PC-3 (cell line): ENCODE measurements around the gene CDKL5. TPM values are rescaled to one million over a fixed set of nuclear protein-coding genes. Genes with fewer than 3 reads are reported as not detected.
A peak's percentile ranks its signal among the peaks of the same experiment; 100 is the strongest.

Source experiments
- ATAC-seq: fragments of 200-7000 bp; cut with Tn5 transposase; 2 replicates; pipeline ENCODE4 v1.9.1; 2020; ENCODE audit warnings: mild to moderate bottlenecking, moderate library complexity
- BruUV-seq: library from RNA; stranded (reverse); fragments of 400-500 nt; replicated peaks from 2 replicates; lab custom pipeline; 2021; lab: Mats Ljungman, UMichigan
- CTCF ChIA-PET: fragments of 300-600 bp; sonication (Branson Sonifier 250); formaldehyde crosslinking; loops from one replicate; lab custom pipeline; 2022; ENCODE audit warnings: antibody characterized with exemption; lab: Charles Lee
- POLR2A ChIA-PET: fragments of 300-600 bp; sonication (Branson Sonifier 250); formaldehyde crosslinking; loops from one replicate; lab custom pipeline; 2022; ENCODE audit warnings: antibody characterized with exemption; ENCODE audit not compliant: unreplicated experiment; lab: Charles Lee
- DNase-seq: peaks from one replicate; pipeline ENCODE4 v3.0.0-alpha.2; 2015
- H2AFZ ChIP-seq: fragments of 300-600 bp; sonication (generic); 2 replicates; pipeline ENCODE4 v1.6.0; 2016; ENCODE audit warnings: antibody characterized with exemption, low read length
- H3F3A ChIP-seq: fragments of 300-600 bp; sonication (generic); one replicate; pipeline ENCODE4 v1.6.0; 2017; ENCODE audit warnings: antibody characterized with exemption, low read length, control low read depth, mild to moderate bottlenecking; ENCODE audit not compliant: unreplicated experiment
- H3K27ac ChIP-seq: fragments of 300-600 bp; sonication (generic); 2 replicates; pipeline ENCODE4 v1.5.1; 2016; ENCODE audit warnings: mild to moderate bottlenecking, low read length
- H3K27me3 ChIP-seq: fragments of 300-600 bp; sonication (generic); 2 replicates; pipeline ENCODE4 v1.6.1; 2016; ENCODE audit warnings: low read length, mixed read lengths
- H3K36me3 ChIP-seq: fragments of 300-600 bp; sonication (generic); 2 replicates; pipeline ENCODE4 v1.6.1; 2016; ENCODE audit warnings: low read depth, mixed run types, low read length, mixed read lengths
- H3K4me1 ChIP-seq: fragments of 300-600 bp; sonication (generic); 2 replicates; pipeline ENCODE4 v1.5.1; 2016; ENCODE audit warnings: low read length; ENCODE audit not compliant: insufficient read depth
- H3K4me2 ChIP-seq: fragments of 300-600 bp; sonication (generic); 2 replicates; pipeline ENCODE4 v1.6.0; 2016; ENCODE audit warnings: low read length
- H3K4me3 ChIP-seq: fragments of 300-600 bp; sonication (generic); 2 replicates; pipeline ENCODE4 v1.5.1; 2016; ENCODE audit warnings: mild to moderate bottlenecking, low read length, mixed read lengths
- H3K79me2 ChIP-seq: fragments of 300-600 bp; sonication (generic); 2 replicates; pipeline ENCODE4 v1.6.1; 2017; ENCODE audit warnings: low read length, mixed read lengths
- H3K9ac ChIP-seq: fragments of 300-600 bp; sonication (generic); 2 replicates; pipeline ENCODE4 v1.6.0; 2016; ENCODE audit warnings: mild to moderate bottlenecking, low read length
- H3K9me2 ChIP-seq: fragments of 300-600 bp; sonication (generic); replicated peaks from 2 replicates; pipeline ENCODE4 v1.6.1; 2016; ENCODE audit warnings: mixed run types, low read length, mixed read lengths
- H3K9me3 ChIP-seq: fragments of 300-600 bp; sonication (generic); 2 replicates; pipeline ENCODE4 v1.6.1; 2016; ENCODE audit warnings: low read length, mixed read lengths
- H4K20me1 ChIP-seq: fragments of 300-600 bp; sonication (generic); 2 replicates; pipeline ENCODE4 v1.6.1; 2016; ENCODE audit warnings: low read length, mixed read lengths
- EZH2 ChIP-seq: fragments of 300-600 bp; sonication (generic); IDR thresholded peaks from one replicate; pipeline ENCODE4 v1.6.1; 2017; ENCODE audit warnings: antibody characterized with exemption, mild to moderate bottlenecking, low read length; ENCODE audit not compliant: unreplicated experiment
- EZH2phosphoT487 ChIP-seq: fragments of 300-600 bp; sonication (generic); IDR thresholded peaks from 2 replicates; pipeline ENCODE4 v1.6.1; 2018; ENCODE audit warnings: mild to moderate bottlenecking, antibody characterized with exemption, low read length, borderline replicate concordance
- intact Hi-C: fragments of 100-400 bp; cut with micrococcal nuclease; formaldehyde crosslinking; loops from 2 replicates; pipeline ENCODE4 v1.9.0; 2023
- total RNA-seq: library from RNA; depleted of rRNA; stranded (reverse); fragments of >200 nt; gene quantifications from 2 replicates; pipeline ENCODE4 v1.2.3, GENCODE V29; 2014
- TF ChIP-seq, protein P1 (sequence below): fragments of 300-600 bp; sonication (generic); conservative IDR thresholded peaks from 2 replicates; pipeline ENCODE4 v1.5.1; 2017; ENCODE audit warnings: antibody characterized with exemption, low read depth, mild to moderate bottlenecking, low read length

CDKL5 gene
- total RNA-seq, 1 experiment from 2014 or later = 2.9 TPM

GRCh38 chrX:18548996-18549395 is 123.6 kb downstream of the CDKL5 start:
- DNase-seq = peak; percentile 61
- intact Hi-C loops = no loop called here
- ATAC-seq = peak; percentile 74

DNA sequence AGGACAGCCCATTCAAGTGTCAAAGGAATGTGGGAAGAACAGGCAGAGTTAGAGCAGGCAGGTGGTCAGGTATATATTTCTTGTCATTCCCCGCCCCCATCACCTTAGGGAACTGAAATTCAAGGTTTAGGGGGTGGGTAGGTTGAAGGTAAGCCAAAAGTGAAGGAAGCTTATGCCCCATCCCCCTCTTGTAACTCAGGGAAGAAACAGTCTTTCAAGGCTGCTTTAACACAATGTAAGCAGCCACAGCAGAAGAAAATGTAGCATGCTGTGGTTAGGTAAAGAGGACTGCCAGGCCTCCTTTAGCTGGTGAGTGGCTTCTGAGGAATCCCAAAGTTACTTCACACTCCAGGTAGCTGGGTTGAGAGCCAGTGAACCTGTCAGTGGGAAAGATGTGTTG is 124.2 kb downstream of the CDKL5 start:
- POLR2A ChIA-PET = no interaction called here
- Histone ChIP-seq H3K36me3 (no peaks in the 10 kb centered on the region), H3K4me3 (no peak overlapping the region), H3K79me2 (no peaks in the 10 kb centered on the region), H4K20me1 (no peaks in the 10 kb centered on the region), H2AFZ (no peak overlapping the region), H3K9ac (no peak overlapping the region), H3K27ac (no peak overlapping the region), H3K27me3 (no peaks in the 10 kb centered on the region), H3F3A (no peaks in the 10 kb centered on the region), H3K9me2 (no peaks in the 10 kb centered on the region), H3K4me1 (peaks cover 18% of the 10 kb centered on the region), H3K4me2 (0 out of 2 replicates have a peak overlapping the region, but pooled peaks have one; percentile 9), H3K9me3 (no peaks in the 10 kb centered on the region)
- DNase-seq (no peak), ATAC-seq (no peak)
- no peak for TF ChIP-seq EZH2
- no peak for TF ChIP-seq EZH2phosphoT487
- intact Hi-C loops = no loop called here
- no TSS peak for BruUV-seq
- CTCF ChIA-PET = no interaction called here

More at GRCh38 chrX:18548996-18549395, 123.6 kb downstream of the CDKL5 start:
- no peak overlapping the region for H3K4me3 ChIP-seq
- H2AFZ ChIP-seq = no peak overlapping the region
- H3K36me3 ChIP-seq = no peaks in the 10 kb centered on the region
- no peaks in the 10 kb centered on the region for H3K9me2 ChIP-seq
- BruUV-seq = no TSS peak
- H3K27me3 ChIP-seq = no peaks in the 10 kb centered on the region
- TF ChIP-seq EZH2 = no peak
- TF ChIP-seq EZH2phosphoT487 = no peak
- TF ChIP-seq, protein P1, sequence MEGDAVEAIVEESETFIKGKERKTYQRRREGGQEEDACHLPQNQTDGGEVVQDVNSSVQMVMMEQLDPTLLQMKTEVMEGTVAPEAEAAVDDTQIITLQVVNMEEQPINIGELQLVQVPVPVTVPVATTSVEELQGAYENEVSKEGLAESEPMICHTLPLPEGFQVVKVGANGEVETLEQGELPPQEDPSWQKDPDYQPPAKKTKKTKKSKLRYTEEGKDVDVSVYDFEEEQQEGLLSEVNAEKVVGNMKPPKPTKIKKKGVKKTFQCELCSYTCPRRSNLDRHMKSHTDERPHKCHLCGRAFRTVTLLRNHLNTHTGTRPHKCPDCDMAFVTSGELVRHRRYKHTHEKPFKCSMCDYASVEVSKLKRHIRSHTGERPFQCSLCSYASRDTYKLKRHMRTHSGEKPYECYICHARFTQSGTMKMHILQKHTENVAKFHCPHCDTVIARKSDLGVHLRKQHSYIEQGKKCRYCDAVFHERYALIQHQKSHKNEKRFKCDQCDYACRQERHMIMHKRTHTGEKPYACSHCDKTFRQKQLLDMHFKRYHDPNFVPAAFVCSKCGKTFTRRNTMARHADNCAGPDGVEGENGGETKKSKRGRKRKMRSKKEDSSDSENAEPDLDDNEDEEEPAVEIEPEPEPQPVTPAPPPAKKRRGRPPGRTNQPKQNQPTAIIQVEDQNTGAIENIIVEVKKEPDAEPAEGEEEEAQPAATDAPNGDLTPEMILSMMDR = no peak
- H3K9me3 ChIP-seq = no peaks in the 10 kb centered on the region
- H3K79me2 ChIP-seq = no peaks in the 10 kb centered on the region
- H3K9ac ChIP-seq = no peak overlapping the region
- H3K27ac ChIP-seq = no peak overlapping the region
- CTCF ChIA-PET = no interaction called here
- H3K4me1 ChIP-seq = peaks cover 18% of the 10 kb centered on the region
- no peaks in the 10 kb centered on the region for H3F3A ChIP-seq
- POLR2A ChIA-PET = no interaction called here
- no peaks in the 10 kb centered on the region for H4K20me1 ChIP-seq
- 0 out of 2 replicates have a peak overlapping the region, but pooled peaks have one; percentile 9 for H3K4me2 ChIP-seq

DNA sequence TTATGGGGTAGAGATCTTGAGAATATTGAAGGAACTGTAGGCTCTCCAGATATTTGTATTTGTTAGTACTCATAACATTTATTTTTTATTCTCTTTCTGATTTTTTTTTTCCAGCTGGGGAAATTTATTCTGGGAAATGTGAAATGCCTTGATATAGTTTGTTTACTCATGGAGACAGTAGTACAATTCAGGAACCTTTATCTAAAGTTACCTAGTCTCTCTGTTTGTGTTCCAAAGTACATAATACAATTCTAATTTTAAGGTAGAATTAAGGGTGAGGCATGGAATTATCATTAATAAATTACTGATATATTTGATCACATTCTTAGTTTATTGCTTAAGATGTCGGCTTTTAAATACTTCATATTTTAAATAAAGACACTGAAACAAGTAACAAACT is 132.5 kb downstream of the CDKL5 start:
- Histone ChIP-seq H3K27ac (no peak overlapping the region), H3F3A (no peaks in the 10 kb centered on the region), H3K9ac (no peak overlapping the region), H3K27me3 (no peaks in the 10 kb centered on the region), H2AFZ (no peak overlapping the region), H3K36me3 (no peaks in the 10 kb centered on the region), H3K9me3 (no peaks in the 10 kb centered on the region), H4K20me1 (no peaks in the 10 kb centered on the region), H3K79me2 (no peaks in the 10 kb centered on the region), H3K4me3 (no peak overlapping the region), H3K9me2 (no peaks in the 10 kb centered on the region), H3K4me1 (no peaks in the 10 kb centered on the region), H3K4me2 (no peak overlapping the region)
- intact Hi-C loops = no loop called here
- ATAC-seq = no peak
- BruUV-seq = no TSS peak
- DNase-seq = no peak
- TF ChIP-seq, protein P1 = no peak
- no peak for TF ChIP-seq EZH2phosphoT487
- TF ChIP-seq EZH2 = no peak
- ChIA-PET POLR2A (no interaction called here), CTCF (no interaction called here)
